CD4-positive, alpha-beta T cell treated with Interleukin-2 at 100 ng/mL for 4 hours (primary cell): ENCODE results near the gene ESR1.
"Not testable (repeated sequence)": the region's sequence is repeated elsewhere in the genome, so short reads cannot be mapped to it uniquely, and the experiment has no call there.

Experiments used
- DNase-seq: peaks from one replicate; pipeline ENCODE4 v3.0.0-alpha.2; 2020; ENCODE audit warnings: low spot score

ESR1 gene

GRCh38 chr6:151894426-151894825 lies 86.9 kb downstream of the ESR1 start:
- DNase-seq = not testable (repeated sequence)

- DNase-seq = not testable (repeated sequence)
Observed at GRCh38 chr6:151899221-151899620, 91.7 kb downstream of the ESR1 start.

- DNase-seq = not testable (repeated sequence)
Observed at GRCh38 chr6:151899796-151900195, 92.3 kb downstream of the ESR1 start.

- DNase-seq = no peak
Observed at GRCh38 chr6:151900256-151900655, 92.8 kb downstream of the ESR1 start.

DNA sequence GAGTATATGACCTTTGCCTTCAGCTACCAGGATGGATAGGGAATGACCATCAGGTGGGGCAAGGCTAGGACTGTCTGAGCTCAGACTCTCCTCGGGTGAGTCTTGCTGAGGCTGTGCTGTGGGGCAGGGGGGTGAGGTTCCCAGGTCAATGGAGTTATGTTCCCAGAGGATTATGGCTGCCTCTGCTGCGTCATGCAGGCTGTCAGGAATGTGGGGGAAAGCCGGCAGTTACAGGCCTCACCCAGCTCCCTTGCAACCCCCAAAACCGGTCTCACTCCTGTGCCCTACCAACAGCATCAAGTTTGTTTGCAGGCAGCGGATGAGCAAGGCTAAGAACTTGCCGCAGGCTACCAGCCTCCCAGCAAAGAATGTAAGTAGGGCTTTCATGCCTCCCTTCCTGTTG lies 93.5 kb downstream of the ESR1 start:
- DNase-seq = no peak

GRCh38 chr6:151904631-151905030 lies 97.1 kb downstream of the ESR1 start:
- no peak for DNase-seq

DNA sequence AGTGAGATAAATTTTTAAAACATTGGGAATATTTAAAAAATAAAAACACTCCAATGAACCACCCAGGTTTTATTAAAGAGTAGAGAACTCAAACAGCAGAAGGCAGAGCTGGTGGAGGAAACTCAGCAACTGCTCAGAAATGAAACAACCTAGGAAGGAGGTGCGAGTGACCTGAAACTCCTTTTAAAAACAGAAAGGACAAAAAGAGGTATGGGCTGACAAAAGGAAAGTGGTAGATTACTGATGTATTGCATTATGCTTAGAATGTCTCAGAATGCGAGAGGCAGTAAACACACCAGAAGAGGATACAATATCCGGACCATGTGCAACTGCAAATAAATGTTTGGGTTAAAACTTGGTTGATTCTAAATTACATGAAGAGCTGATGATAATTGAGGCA lies 97.6 kb downstream of the ESR1 start:
- no peak for DNase-seq

GRCh38 chr6:151905854-151906253 lies 98.4 kb downstream of the ESR1 start:
- DNase-seq = no peak

- no peak for DNase-seq
Observed at GRCh38 chr6:151911401-151911800, 103.9 kb downstream of the ESR1 start.

- no peak for DNase-seq
Observed at GRCh38 chr6:151914484-151914883, 107.0 kb downstream of the ESR1 start.

- no peak for DNase-seq
Observed at GRCh38 chr6:151916075-151916474, 108.6 kb downstream of the ESR1 start.

DNA sequence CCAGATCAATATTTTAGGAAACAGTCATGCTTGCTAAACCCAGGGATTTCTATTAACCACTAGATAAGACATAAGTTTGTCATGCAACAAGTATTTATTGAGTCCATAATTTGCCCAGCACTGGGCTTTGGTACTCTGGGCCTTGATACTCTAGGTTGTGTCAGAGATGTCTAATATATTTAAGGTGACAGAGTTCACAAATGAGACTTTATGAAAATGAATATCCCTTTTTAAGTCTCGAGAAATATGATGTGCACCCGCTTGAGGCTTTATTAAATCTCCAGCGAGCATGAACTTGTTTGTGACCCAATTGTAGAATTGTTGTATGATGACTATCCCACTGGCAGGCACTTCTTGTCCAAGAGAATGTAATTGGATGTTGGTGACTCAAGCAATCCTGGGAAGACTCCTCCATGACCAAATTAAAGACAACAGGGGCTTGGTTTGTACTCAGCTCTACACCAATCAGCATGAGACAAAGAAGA lies 109.2 kb downstream of the ESR1 start:
- DNase-seq = no peak

GRCh38 chr6:151917531-151918329 lies 110.2 kb downstream of the ESR1 start:
- DNase-seq = no peak

DNA sequence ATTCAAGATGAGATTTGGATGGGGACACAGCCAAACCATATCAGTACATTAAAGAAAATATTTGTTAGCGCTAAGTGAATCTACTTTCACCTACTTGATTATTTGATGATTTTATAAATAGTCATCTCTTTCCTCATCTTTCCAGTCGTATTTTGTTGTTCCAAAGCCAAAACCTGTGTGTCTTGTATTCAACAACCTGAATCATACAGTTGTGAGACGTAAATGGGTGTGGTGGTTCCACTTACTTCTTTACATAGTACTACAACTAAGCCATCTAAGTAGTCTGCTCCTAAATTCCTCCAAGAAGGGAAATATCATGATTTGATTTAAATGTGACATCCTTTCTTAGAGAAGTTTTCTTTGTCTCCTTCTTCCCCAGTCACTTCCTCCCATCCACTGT lies 132.8 kb downstream of the ESR1 start:
- DNase-seq = no peak

DNA sequence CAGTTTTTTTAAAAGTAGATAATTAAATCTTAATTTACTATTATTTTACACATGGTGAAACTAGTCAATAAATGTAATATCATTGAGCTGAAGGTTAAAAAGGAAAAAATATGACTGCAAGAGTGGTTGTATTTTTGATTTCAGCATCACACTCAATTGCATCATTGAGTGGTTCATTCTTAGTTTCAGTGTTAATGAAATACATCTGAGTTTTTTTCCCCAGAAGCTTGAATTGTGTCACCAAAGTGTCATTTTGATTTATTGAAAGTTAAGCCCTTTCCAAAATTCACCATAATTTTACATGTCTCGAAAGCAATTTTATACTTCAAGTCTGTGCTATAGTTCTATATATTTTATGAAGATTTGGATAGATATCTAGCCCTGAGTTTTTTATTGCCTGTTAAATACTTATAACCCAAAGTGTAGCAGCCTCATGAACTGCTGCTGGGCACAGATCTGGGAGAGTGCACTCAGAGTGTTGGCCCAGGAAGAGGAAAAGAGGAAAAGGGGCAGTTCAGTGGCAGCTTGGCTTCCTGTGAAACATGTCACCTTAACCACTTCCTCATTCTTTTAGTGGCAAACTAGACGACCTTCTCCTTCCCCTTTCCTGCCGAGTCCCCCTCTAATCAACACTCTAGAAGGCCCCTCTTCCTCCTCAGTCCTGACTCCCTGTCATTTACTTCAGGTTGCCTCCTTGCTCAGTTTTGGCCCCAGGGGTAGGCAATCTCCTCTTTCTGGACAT lies 140.7 kb downstream of the ESR1 start:
- no peak for DNase-seq

DNA sequence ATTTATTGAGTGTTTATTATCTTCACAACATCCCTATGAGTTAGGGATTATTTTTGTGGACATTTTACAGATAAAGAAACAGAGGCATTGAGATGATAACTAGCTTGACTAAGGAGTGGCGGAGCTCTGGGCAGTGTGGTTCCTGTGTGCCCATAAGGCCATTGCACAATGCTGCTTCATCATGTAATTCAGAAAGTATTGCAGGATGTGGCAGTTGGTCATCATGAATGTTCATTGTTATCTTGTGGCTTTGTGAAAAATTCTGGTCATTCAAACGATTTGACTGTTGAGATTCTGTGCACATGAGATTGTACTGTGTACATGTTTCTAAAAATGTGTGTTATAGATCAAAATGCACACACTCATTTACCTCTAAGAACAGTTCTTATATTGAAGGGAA lies 150.8 kb downstream of the ESR1 start:
- DNase-seq = no peak

- no peak for DNase-seq
Observed at GRCh38 chr6:151959086-151959485, 151.6 kb downstream of the ESR1 start.

DNA sequence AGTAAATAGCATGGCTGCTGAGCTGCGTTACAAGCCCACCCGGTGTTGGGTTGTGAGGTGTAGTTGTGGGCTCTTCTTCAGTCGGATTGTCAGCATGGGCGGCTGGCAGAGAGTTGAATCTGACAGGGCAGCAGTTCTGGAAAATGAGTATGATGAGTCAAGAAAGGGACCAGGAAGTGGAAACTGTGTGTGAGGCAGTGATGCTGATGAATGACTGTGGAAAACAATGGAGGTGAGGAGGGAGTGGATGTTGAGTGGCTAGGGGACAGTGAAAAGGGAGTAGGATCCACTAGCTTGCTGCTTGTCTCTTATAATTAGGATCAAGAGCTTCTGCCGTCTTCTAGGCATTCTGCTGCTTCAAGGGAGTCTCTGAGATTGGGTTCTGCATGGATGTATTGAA lies 154.3 kb downstream of the ESR1 start:
- DNase-seq = no peak

DNA sequence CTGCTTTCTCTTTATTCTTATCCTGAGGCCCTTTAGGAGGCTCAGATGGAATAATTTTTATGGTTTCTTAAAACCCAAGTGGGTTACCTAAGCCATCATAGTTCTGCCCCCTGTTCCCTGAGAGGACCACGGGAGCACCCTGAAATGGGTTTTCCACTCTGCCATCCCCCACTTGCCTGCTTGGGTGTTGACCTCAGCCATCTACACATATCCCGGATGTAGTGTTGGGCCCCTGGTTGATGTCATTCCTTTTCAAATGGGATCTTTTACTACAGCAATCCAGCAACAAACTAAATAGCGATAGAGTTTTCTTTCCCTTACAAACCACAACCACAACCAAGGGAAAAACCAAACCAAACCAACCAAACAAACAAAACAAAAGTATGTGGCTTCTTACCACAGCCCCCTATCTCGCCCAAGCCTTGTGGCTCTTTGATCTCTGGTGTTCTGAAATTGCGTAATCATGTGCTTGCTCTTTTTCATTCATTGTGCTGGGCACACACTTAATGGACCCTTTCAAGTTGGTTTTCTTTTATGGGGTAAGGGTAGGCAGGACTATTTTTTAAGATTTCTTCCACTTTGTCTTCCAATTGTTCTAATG lies 154.9 kb downstream of the ESR1 start:
- DNase-seq = no peak

GRCh38 chr6:151963001-151963400 lies 155.5 kb downstream of the ESR1 start:
- DNase-seq = no peak

DNA sequence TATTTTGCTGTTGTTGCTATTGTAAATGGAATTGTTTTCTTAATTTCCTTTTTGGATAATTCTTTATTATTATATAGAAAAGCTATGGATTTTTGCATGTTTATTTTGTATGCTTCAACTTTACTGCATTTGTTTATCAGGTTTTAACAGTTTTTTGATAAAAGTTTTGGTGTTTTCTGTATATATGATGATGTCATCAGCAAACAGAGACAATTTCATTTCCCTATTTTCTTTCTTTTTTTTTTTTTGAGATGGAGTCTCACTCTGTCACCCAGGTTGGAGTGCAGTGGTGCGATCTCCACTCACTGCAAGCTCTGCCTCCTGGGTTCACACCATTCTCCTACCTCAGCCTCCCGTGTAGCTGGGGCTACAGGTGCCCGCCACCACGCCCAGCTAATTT lies 156.9 kb downstream of the ESR1 start:
- DNase-seq = not testable (repeated sequence)

- DNase-seq = no peak
Observed at GRCh38 chr6:151974061-151974617, 166.7 kb downstream of the ESR1 start.

DNA sequence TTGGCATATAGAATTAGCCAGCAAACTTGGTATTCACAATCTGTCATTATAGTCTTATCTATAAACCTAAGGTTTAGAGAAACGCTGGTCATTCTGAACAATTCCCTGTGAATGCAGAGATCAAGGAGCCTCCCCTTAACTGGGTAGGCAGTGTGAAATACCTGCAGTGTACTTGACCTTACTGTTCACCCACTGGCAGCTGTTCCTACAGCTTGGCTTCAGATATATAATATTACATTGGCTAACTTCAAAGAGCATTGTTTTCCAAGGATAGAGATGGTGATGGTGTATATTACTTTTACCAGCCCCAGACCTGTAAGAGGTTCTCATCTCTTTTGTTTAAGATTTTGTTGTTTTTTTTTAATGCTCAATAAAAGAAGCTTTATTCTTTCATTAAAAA lies 168.3 kb downstream of the ESR1 start:
- DNase-seq = no peak
